H1 (cell line): ENCODE measurements around the gene DBH. TPM values are rescaled to one million over a fixed set of nuclear protein-coding genes. Genes with fewer than 3 reads are reported as not detected.
"Not testable (repeated sequence)": the region's sequence is repeated elsewhere in the genome, so short reads cannot be mapped to it uniquely, and the experiment has no call there.

Source experiments
- CTCF ChIA-PET: fragments of 300-600 bp; sonication (Branson Sonifier 250); formaldehyde crosslinking; loops from one replicate; lab custom pipeline; 2021; ENCODE audit not compliant: partially characterized antibody; lab: Charles Lee
- POLR2A ChIA-PET: fragments of 300-600 bp; sonication (Branson Sonifier 250); formaldehyde crosslinking; loops from one replicate; lab custom pipeline; 2021; ENCODE audit warnings: inconsistent platforms; ENCODE audit not compliant: partially characterized antibody; lab: Charles Lee
- DNase-seq, 2 experiments: peaks; one replicate each; pipeline versions ENCODE4 v3.0.0 to v3.0.0-alpha.2; 2010 to 2022; ENCODE audit warnings: low spot score in 2 of 2, low read depth in 1 of 2, mixed read lengths in 1 of 2
- FAIRE-seq: peaks from 2 replicates; lab custom pipeline; 2011; peaks lifted over from hg19 to GRCh38; lab: Jason Lieb, UNC
- H2AFZ ChIP-seq: 2 replicates; pipeline ENCODE4 v1.8.1; 2012; ENCODE audit warnings: low read length, inconsistent platforms
- H2AK5ac ChIP-seq: 2 replicates; pipeline ENCODE4 v1.6.1; 2013; ENCODE audit warnings: low read depth, low read length
- H2BK120ac ChIP-seq: replicated peaks from 2 replicates; pipeline ENCODE3; 2013; ENCODE audit warnings: low read depth, low read length, inconsistent platforms
- H2BK12ac ChIP-seq: 2 replicates; pipeline ENCODE4 v1.6.1; 2013; ENCODE audit warnings: low read depth, low read length
- H2BK15ac ChIP-seq: 2 replicates; pipeline ENCODE4 v1.6.1; 2013; ENCODE audit warnings: low read length
- H2BK20ac ChIP-seq: 2 replicates; pipeline ENCODE4 v1.6.1; 2013; ENCODE audit warnings: low read length
- H2BK5ac ChIP-seq: 2 replicates; pipeline ENCODE4 v1.6.1; 2013; ENCODE audit warnings: low read depth, low read length
- H3K14ac ChIP-seq: 2 replicates; pipeline ENCODE4 v1.6.1; 2013; ENCODE audit warnings: inconsistent platforms; ENCODE audit not compliant: insufficient read length
- H3K18ac ChIP-seq: 2 replicates; pipeline ENCODE4 v1.6.1; 2013; ENCODE audit warnings: low read length; ENCODE audit errors: extremely low read depth
- H3K23ac ChIP-seq: 2 replicates; pipeline ENCODE4 v1.6.1; 2013; ENCODE audit warnings: inconsistent platforms; ENCODE audit not compliant: insufficient read length
- H3K23me2 ChIP-seq: 2 replicates; pipeline ENCODE4 v1.6.1; 2013; ENCODE audit warnings: low read depth, low read length
- H3K27ac ChIP-seq: 2 replicates; pipeline ENCODE4 v1.6.1; 2011; ENCODE audit warnings: low read depth, low read length, inconsistent platforms
- H3K27me3 ChIP-seq, 4 experiments: replicated peaks in 1 of 4; 1 replicate in 1 of 4; 2 replicates in 3 of 4; pipeline versions ENCODE4 v1.6.1 to v1.8.1; 2011 to 2013; ENCODE audit warnings: low read length in 3 of 4, mild to moderate bottlenecking in 3 of 4, inconsistent platforms in 2 of 4, mixed read lengths in 2 of 4, moderate library complexity in 1 of 4; ENCODE audit not compliant: control insufficient read depth in 3 of 4, insufficient read depth in 3 of 4; ENCODE audit errors: extremely low read depth in 1 of 4
- H3K36me3 ChIP-seq, 4 experiments: 2 replicates each; pipeline versions ENCODE4 v1.6.1 to v1.8.1; 2011 to 2013; ENCODE audit warnings: mild to moderate bottlenecking in 4 of 4, low read length in 3 of 4, moderate library complexity in 2 of 4, control low read depth in 1 of 4, inconsistent platforms in 1 of 4; ENCODE audit not compliant: insufficient read depth in 4 of 4, control insufficient read depth in 2 of 4
- H3K4ac ChIP-seq: replicated peaks from 2 replicates; pipeline ENCODE3; 2013; ENCODE audit warnings: low read length, low read depth, mixed read lengths, inconsistent platforms; ENCODE audit not compliant: insufficient read length
- H3K4me1 ChIP-seq, 4 experiments: replicated peaks in 1 of 4; 1 replicate in 1 of 4; 2 replicates in 3 of 4; pipeline versions ENCODE4 v1.6.1 to v1.8.1; 2011 to 2013; ENCODE audit warnings: low read length in 3 of 4, inconsistent platforms in 2 of 4, mixed read lengths in 1 of 4; ENCODE audit not compliant: insufficient read depth in 4 of 4, control insufficient read depth in 3 of 4
- H3K4me2 ChIP-seq, 2 experiments: 2 replicates each; pipeline versions ENCODE4 v1.6.1 to v1.8.1; 2011 to 2013; ENCODE audit warnings: low read depth in 2 of 2, low read length in 2 of 2, control low read depth in 1 of 2, inconsistent platforms in 1 of 2, mild to moderate bottlenecking in 1 of 2; ENCODE audit not compliant: insufficient read depth in 1 of 2
- H3K4me3 ChIP-seq, 4 experiments: fragments of 200-600, 300-600 bp in 1 of 4; sonication (generic), shearing (Covaris generic), sonication (Bioruptor Twin) in 1 of 4; 2 replicates each; pipeline versions ENCODE4 v1.5.1 to v1.8.1; 2011 to 2016; ENCODE audit warnings: low read length in 4 of 4, low read depth in 3 of 4, control low read depth in 2 of 4, inconsistent platforms in 2 of 4, mild to moderate bottlenecking in 2 of 4, mixed read lengths in 1 of 4, moderate library complexity in 1 of 4; ENCODE audit not compliant: insufficient read depth in 2 of 4; ENCODE audit errors: extremely low read depth in 1 of 4
- H3K56ac ChIP-seq: replicated peaks from 2 replicates; pipeline ENCODE3; 2013; ENCODE audit warnings: low read depth, mild to moderate bottlenecking, mixed read lengths, low read length, inconsistent platforms; ENCODE audit not compliant: insufficient read length
- H3K79me1 ChIP-seq: 2 replicates; pipeline ENCODE4 v1.6.1; 2013; ENCODE audit warnings: low read depth, low read length, control low read depth
- H3K79me2 ChIP-seq, 2 experiments: 2 replicates each; pipeline versions ENCODE4 v1.6.1 to v1.8.1; 2012 to 2013; ENCODE audit warnings: low read length in 2 of 2, mild to moderate bottlenecking in 2 of 2, inconsistent platforms in 1 of 2; ENCODE audit not compliant: insufficient read depth in 2 of 2, control insufficient read depth in 1 of 2
- H3K9ac ChIP-seq, 4 experiments: replicated peaks in 1 of 4; 1 replicate in 1 of 4; 2 replicates in 3 of 4; pipeline versions ENCODE4 v1.6.1 to v1.8.1; 2011 to 2013; ENCODE audit warnings: low read depth in 3 of 4, low read length in 3 of 4, control low read depth in 2 of 4, mild to moderate bottlenecking in 2 of 4, moderate library complexity in 2 of 4, inconsistent platforms in 1 of 4; ENCODE audit errors: extremely low read depth in 1 of 4
- H3K9me3 ChIP-seq, 2 experiments: 2 replicates each; pipeline versions ENCODE4 v1.6.1 to v1.8.1; 2012 to 2013; ENCODE audit warnings: mild to moderate bottlenecking in 2 of 2, moderate library complexity in 2 of 2, control low read depth in 1 of 2, inconsistent platforms in 1 of 2, low read depth in 1 of 2, low read length in 1 of 2, mixed read lengths in 1 of 2; ENCODE audit not compliant: insufficient read depth in 2 of 2
- H4K20me1 ChIP-seq, 2 experiments: replicated peaks in 1 of 2; 2 replicates each; pipeline versions ENCODE3 to v1.8.1; 2011 to 2013; ENCODE audit warnings: inconsistent platforms in 2 of 2, low read length in 2 of 2, mild to moderate bottlenecking in 1 of 2; ENCODE audit not compliant: insufficient read depth in 2 of 2, control insufficient read depth in 1 of 2
- H4K5ac ChIP-seq: 2 replicates; pipeline ENCODE4 v1.6.1; 2013; ENCODE audit warnings: low read length, low read depth, mixed read lengths, inconsistent platforms; ENCODE audit not compliant: insufficient read length
- H4K8ac ChIP-seq: 2 replicates; pipeline ENCODE4 v1.8.0; 2013; ENCODE audit warnings: mild to moderate bottlenecking, moderate library complexity, low read length, inconsistent platforms; ENCODE audit not compliant: insufficient read depth; ENCODE audit errors: extremely low read depth
- H4K91ac ChIP-seq: replicated peaks from 2 replicates; pipeline ENCODE3; 2013; ENCODE audit warnings: low read length, mixed read lengths, inconsistent platforms; ENCODE audit not compliant: insufficient read length
- CTCF ChIP-seq, 3 experiments: IDR thresholded peaks; 1 replicate in 2 of 3; 2 replicates in 1 of 3; pipeline versions ENCODE4 v1.5.1 to v1.6.1; 2011; ENCODE audit warnings: low read length in 3 of 3, mild to moderate bottlenecking in 3 of 3, inconsistent platforms in 2 of 3, low read depth in 1 of 3, moderate library complexity in 1 of 3; ENCODE audit not compliant: insufficient read depth in 1 of 3; ENCODE audit errors: control extremely low read depth in 1 of 3
- GTF2F1 ChIP-seq: IDR thresholded peaks from 2 replicates; pipeline ENCODE4 v1.6.1; 2012; ENCODE audit warnings: low read depth, low read length, improper control_type of control experiment, borderline replicate concordance
- SP2 ChIP-seq: IDR thresholded peaks from 2 replicates; pipeline ENCODE4 v1.6.1; 2012; ENCODE audit warnings: mild to moderate bottlenecking, low read length, inconsistent platforms
- SRF ChIP-seq: IDR thresholded peaks from 2 replicates; pipeline ENCODE4 v1.6.1; 2011; ENCODE audit warnings: mild to moderate bottlenecking, low read depth, low read length, moderate library complexity
- WGBS, 2 experiments: shearing (Covaris generic) in 1 of 2; methylation state at CpG; one replicate each; pipeline versions ENCODE4 v1.1.6 to v1.1.7; 2013 to 2015; ENCODE audit warnings: low lambda C conversion rate in 2 of 2, mixed read lengths in 2 of 2, inconsistent platforms in 1 of 2, low coverage in 1 of 2, missing lambda C conversion rate in 1 of 2; ENCODE audit not compliant: insufficient replicate concordance in 2 of 2, insufficient coverage in 1 of 2, insufficient read length in 1 of 2; ENCODE audit errors: extremely low coverage in 1 of 2, missing lambda C conversion rate in 1 of 2; 5-methylcytosine and 5-hydroxymethylcytosine counted together
- polyA plus RNA-seq, 7 experiments: library from polyadenylated mRNA; depleted of rRNA in 3 of 7; stranded (reverse) in 5 of 7; unstranded in 2 of 7; fragments of >200 nt in 5 of 7; fragments of 200-250 nt in 2 of 7; gene quantifications; 1 replicate in 5 of 7; 2 replicates in 1 of 7; 4 replicates in 1 of 7; pipeline versions ENCODE4 v1.2.1 to v1.2.3, GENCODE V29; 2011 to 2013; ENCODE audit warnings: missing spikeins in 2 of 7, mixed read lengths in 2 of 7
- total RNA-seq: library from RNA; stranded (reverse); fragmentation: NEBNext Ultra II Directional; extraction: Animal tissue kit (Norgen Biotek cat#: 25700); gene quantifications from 2 replicates; pipeline ENCODE4 v1.2.1, GENCODE V29; 2021

DBH gene
- total and polyA plus RNA-seq, 2 of the 8 experiments (the other 6 are each of a cell fraction or from before 2014, with no cell fraction given) = 0.18 TPM; not detected in 1

GRCh38 chr9:133674091-133674490 is 37.9 kb downstream of the DBH start (continued):
- TF ChIP-seq CTCF (IDR thresholded peaks at IDR 0.05; ENCODE audit: control extremely low read depth in 1 of 3, insufficient read depth in 1 of 3, low read depth in 1 of 3, low read length in 3 of 3) (no peak), SP2 (no peak), SRF (no peak), GTF2F1 (no peak)

GRCh38 chr9:133675796-133676195 is 39.6 kb downstream of the DBH start:
- H3K36me3 ChIP-seq, POLR2A ChIA-PET, H3K79me1 ChIP-seq, H4K20me1 ChIP-seq, H2BK15ac ChIP-seq, H3K27ac ChIP-seq, H2BK120ac ChIP-seq, H4K91ac ChIP-seq, H3K27me3 ChIP-seq, H3K14ac ChIP-seq, H3K23me2 ChIP-seq, H3K23ac ChIP-seq, H2AFZ ChIP-seq, H4K8ac ChIP-seq, H2BK5ac ChIP-seq, H2BK20ac ChIP-seq, H3K79me2 ChIP-seq, H4K5ac ChIP-seq, H3K4me1 ChIP-seq, H2BK12ac ChIP-seq, H3K9ac ChIP-seq, H3K9me3 ChIP-seq, DNase-seq, H3K4me2 ChIP-seq, H3K4me3 ChIP-seq, FAIRE-seq, H3K4ac ChIP-seq, H2AK5ac ChIP-seq, H3K56ac ChIP-seq, H3K18ac ChIP-seq: not testable (repeated sequence)
- CTCF ChIA-PET = interaction anchor here (1.1 to 1.4 kb wide), 2 partner anchors 32 to 87 kb away, joined by 5 read pairs; no protein-coding TSS in a partner anchor
- 96% methylated on average over 3 of the region's 3 CpGs; no CpG with 5 or more reads in 1 of the 2 experiments for WGBS, 2 experiments
